ENCODE data around the gene COL26A1. TPM values are rescaled to one million over a fixed set of nuclear protein-coding genes. Genes with fewer than 3 reads are reported as not detected.
"Not testable (repeated sequence)": the region's sequence is repeated elsewhere in the genome, so short reads cannot be mapped to it uniquely, and the experiment has no call there.

COL26A1 gene
- total RNA-seq, 1 donor from 2014 or later, result 66.2 TPM

- H3K36me3 Mint-ChIP-seq (ENCODE audit: unreplicated experiment), result no peaks in the 10 kb centered on the region
- no peak for TF ChIP-seq CTCF (IDR thresholded peaks at IDR 0.05; ENCODE audit: partially characterized antibody, unreplicated experiment)
These were observed 19.8 kb upstream of the COL26A1 start for GRCh38 chr7:101342892-101343291.

GRCh38 chr7:101347477-101347876, 15.2 kb upstream of the COL26A1 start:
- Mint-ChIP-seq H3K9me3 (ENCODE audit: unreplicated experiment) (no peaks in the 10 kb centered on the region), H3K27ac (ENCODE audit: unreplicated experiment) (no peak overlapping the region), H3K4me1 (ENCODE audit: low read depth, unreplicated experiment) (no peaks in the 10 kb centered on the region), H3K36me3 (ENCODE audit: unreplicated experiment) (peaks cover 4% of the 10 kb centered on the region), H3K4me3 (ENCODE audit: unreplicated experiment) (no peak overlapping the region), H3K27me3 (ENCODE audit: unreplicated experiment) (peaks cover 2% of the 10 kb centered on the region)
- no peak for DNase-seq
- no peak for TF ChIP-seq CTCF (IDR thresholded peaks at IDR 0.05; ENCODE audit: partially characterized antibody, unreplicated experiment)

More at GRCh38 chr7:101342892-101343291, 19.8 kb upstream of the COL26A1 start:
- no peak for DNase-seq
- Mint-ChIP-seq H3K27ac (ENCODE audit: unreplicated experiment) (no peak overlapping the region), H3K27me3 (ENCODE audit: unreplicated experiment) (peaks cover 2% of the 10 kb centered on the region), H3K9me3 (ENCODE audit: unreplicated experiment) (peaks cover 1% of the 10 kb centered on the region), H3K4me3 (ENCODE audit: unreplicated experiment) (no peak overlapping the region), H3K4me1 (ENCODE audit: low read depth, unreplicated experiment) (no peaks in the 10 kb centered on the region)

GRCh38 chr7:101348456-101349067, 14.1 kb upstream of the COL26A1 start:
- not testable (repeated sequence) for H3K36me3 Mint-ChIP-seq (ENCODE audit: unreplicated experiment); DNase-seq; H3K4me3 Mint-ChIP-seq (ENCODE audit: unreplicated experiment); H3K27ac Mint-ChIP-seq (ENCODE audit: unreplicated experiment); H3K4me1 Mint-ChIP-seq (ENCODE audit: low read depth, unreplicated experiment); H3K9me3 Mint-ChIP-seq (ENCODE audit: unreplicated experiment); H3K27me3 Mint-ChIP-seq (ENCODE audit: unreplicated experiment)

GRCh38 chr7:101349300-101349699, 13.4 kb upstream of the COL26A1 start:
- not testable (repeated sequence) for H3K27me3 Mint-ChIP-seq (ENCODE audit: unreplicated experiment); DNase-seq; H3K4me3 Mint-ChIP-seq (ENCODE audit: unreplicated experiment); H3K27ac Mint-ChIP-seq (ENCODE audit: unreplicated experiment); H3K4me1 Mint-ChIP-seq (ENCODE audit: low read depth, unreplicated experiment); H3K9me3 Mint-ChIP-seq (ENCODE audit: unreplicated experiment); H3K36me3 Mint-ChIP-seq (ENCODE audit: unreplicated experiment)

GRCh38 chr7:101352920-101353308, 9.8 kb upstream of the COL26A1 start:
- Mint-ChIP-seq H3K27ac (ENCODE audit: unreplicated experiment) (no peak overlapping the region), H3K9me3 (ENCODE audit: unreplicated experiment) (peaks cover 2% of the 10 kb centered on the region), H3K27me3 (ENCODE audit: unreplicated experiment) (peaks cover 2% of the 10 kb centered on the region), H3K36me3 (ENCODE audit: unreplicated experiment) (peaks cover 4% of the 10 kb centered on the region), H3K4me1 (ENCODE audit: low read depth, unreplicated experiment) (peaks cover 5% of the 10 kb centered on the region), H3K4me3 (ENCODE audit: unreplicated experiment) (no peak overlapping the region)
- no peak for DNase-seq
- TF ChIP-seq CTCF (IDR thresholded peaks at IDR 0.05; ENCODE audit: partially characterized antibody, unreplicated experiment), result no peak

- peaks cover 5% of the 10 kb centered on the region for H3K4me1 Mint-ChIP-seq (ENCODE audit: low read depth, unreplicated experiment)
- no peak for DNase-seq
- peak overlapping the region; percentile 74 for H3K4me3 Mint-ChIP-seq (ENCODE audit: unreplicated experiment)
- H3K36me3 Mint-ChIP-seq (ENCODE audit: unreplicated experiment), result no peaks in the 10 kb centered on the region
- TF ChIP-seq CTCF (IDR thresholded peaks at IDR 0.05; ENCODE audit: partially characterized antibody, unreplicated experiment), result no peak
- H3K9me3 Mint-ChIP-seq (ENCODE audit: unreplicated experiment), result peaks cover 2% of the 10 kb centered on the region
- no peaks in the 10 kb centered on the region for H3K27me3 Mint-ChIP-seq (ENCODE audit: unreplicated experiment)
- H3K27ac Mint-ChIP-seq (ENCODE audit: unreplicated experiment), result peak overlapping the region; percentile 90
These were observed 5.2 kb upstream of the COL26A1 start for GRCh38 chr7:101357433-101357832.

Data from glutamatergic neuron (in vitro differentiated cells).